Neural crest cell (in vitro differentiated cells): ENCODE results near the gene PAOX. TPM values are rescaled to one million over a fixed set of nuclear protein-coding genes. Genes with fewer than 3 reads are reported as not detected.
A peak's percentile ranks its signal among the peaks of the same experiment; 100 is the strongest.

Experiments used
- DNase-seq: peaks from one replicate; pipeline ENCODE4 v3.0.0; 2021; ENCODE audit warnings: low read depth, mixed read lengths, low spot score
- H3K27ac Mint-ChIP-seq: one replicate; pipeline ENCODE4 v1.8.0; 2021; ENCODE audit warnings: mild to moderate bottlenecking, mixed read lengths; ENCODE audit not compliant: unreplicated experiment
- H3K27me3 Mint-ChIP-seq: 2 replicates; pipeline ENCODE4 v1.8.0; 2021; ENCODE audit warnings: low read depth, mild to moderate bottlenecking, mixed read lengths
- H3K36me3 Mint-ChIP-seq: 2 replicates; pipeline ENCODE4 v1.8.0; 2021; ENCODE audit warnings: low read depth, mild to moderate bottlenecking, mixed read lengths
- H3K4me1 Mint-ChIP-seq: 2 replicates; pipeline ENCODE4 v1.8.0; 2021; ENCODE audit warnings: mixed read lengths
- H3K4me3 Mint-ChIP-seq: one replicate; pipeline ENCODE4 v1.8.0; 2021; ENCODE audit warnings: mild to moderate bottlenecking, mixed read lengths
- H3K9me3 Mint-ChIP-seq: 2 replicates; pipeline ENCODE4 v1.8.0; 2021; ENCODE audit warnings: mixed read lengths
- total RNA-seq: library from RNA; stranded (reverse); gene quantifications from 2 replicates; pipeline ENCODE4 v1.2.1, GENCODE V29; 2021
- TF ChIP-seq, protein P1 (sequence below): fragments of 200-600 bp; sonication (generic); conservative IDR thresholded peaks from 2 replicates; pipeline ENCODE4 v1.5.0; 2021; ENCODE audit warnings: antibody characterized with exemption, mild to moderate bottlenecking

Gene PAOX
- total RNA-seq, 1 donor from 2014 or later = 9.7 TPM

DNA sequence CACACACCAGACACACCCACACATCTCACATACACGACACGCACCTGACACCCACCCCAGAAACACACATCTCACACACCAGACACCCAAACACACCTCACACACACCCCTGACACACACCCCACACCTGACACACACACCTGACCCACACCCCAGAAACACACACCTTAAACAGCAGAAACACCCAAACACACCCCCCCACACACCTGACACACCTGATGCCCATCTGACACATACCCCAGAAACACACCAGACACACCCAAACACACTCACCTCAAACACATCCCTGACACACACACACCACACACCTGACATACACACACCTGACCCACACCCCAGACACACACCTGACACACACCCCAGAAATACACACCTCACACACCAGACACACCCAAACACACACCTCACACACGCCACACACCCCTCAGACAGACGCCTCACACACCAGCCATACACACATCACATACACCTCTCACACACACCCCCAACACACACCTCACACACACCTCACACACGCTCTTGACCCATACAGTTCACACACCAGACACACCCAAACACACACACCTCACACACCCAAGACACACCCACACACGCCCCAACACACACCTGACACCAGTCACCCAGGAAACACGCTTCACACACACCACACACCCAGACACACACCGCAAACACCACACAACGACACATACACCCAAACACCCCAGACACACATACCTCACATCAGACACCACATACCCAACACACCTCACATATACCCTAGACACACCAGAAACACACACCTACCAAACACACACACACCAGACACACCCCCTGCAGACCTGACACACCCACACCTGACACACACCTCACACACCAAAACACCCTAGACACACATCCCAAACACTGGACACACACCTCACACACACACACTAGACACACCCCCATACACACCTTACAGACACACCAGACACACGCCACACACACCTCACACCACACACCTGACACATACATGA is 40.7 kb upstream of the PAOX start:
- peaks cover 38% of the 10 kb centered on the region for H3K27me3 Mint-ChIP-seq
- peaks cover 3% of the 10 kb centered on the region for H3K4me1 Mint-ChIP-seq
- no peak for DNase-seq

DNA sequence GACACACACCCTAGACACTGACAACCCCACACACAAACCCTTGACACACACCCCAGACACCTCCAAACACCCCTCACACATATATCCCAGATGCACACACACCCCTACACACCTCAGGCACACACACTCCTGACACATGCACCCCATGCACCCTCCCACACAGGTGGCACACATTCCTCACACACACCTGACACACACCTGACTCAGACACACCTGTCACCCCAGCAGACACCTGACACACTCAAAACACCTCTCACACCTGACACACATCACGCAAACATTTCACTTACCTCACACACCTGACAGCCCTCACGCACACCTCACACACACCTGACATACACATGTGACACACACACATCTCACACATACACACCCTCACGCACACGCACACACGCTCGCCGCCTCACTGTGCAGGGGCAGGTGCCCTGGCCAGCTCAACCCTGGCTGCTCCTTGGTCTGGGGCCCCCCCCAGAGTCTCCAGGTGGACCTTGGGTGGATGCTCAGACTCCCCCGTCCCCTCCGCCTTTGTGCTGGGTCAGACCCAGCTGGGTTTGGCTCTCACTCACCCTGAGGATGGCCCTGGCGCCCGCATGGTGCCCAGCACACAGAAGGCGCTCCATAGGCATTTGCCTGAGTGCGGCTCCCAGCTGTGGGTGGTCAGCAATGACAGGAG is 39.2 kb upstream of the PAOX start:
- DNase-seq = no peak
- Mint-ChIP-seq H3K4me3 (no peak overlapping the region), H3K4me1 (peaks cover 2% of the 10 kb centered on the region), H3K36me3 (no peaks in the 10 kb centered on the region), H3K9me3 (peaks cover 6% of the 10 kb centered on the region), H3K27me3 (peaks cover 31% of the 10 kb centered on the region), H3K27ac (no peak overlapping the region)
- TF ChIP-seq, protein P1, sequence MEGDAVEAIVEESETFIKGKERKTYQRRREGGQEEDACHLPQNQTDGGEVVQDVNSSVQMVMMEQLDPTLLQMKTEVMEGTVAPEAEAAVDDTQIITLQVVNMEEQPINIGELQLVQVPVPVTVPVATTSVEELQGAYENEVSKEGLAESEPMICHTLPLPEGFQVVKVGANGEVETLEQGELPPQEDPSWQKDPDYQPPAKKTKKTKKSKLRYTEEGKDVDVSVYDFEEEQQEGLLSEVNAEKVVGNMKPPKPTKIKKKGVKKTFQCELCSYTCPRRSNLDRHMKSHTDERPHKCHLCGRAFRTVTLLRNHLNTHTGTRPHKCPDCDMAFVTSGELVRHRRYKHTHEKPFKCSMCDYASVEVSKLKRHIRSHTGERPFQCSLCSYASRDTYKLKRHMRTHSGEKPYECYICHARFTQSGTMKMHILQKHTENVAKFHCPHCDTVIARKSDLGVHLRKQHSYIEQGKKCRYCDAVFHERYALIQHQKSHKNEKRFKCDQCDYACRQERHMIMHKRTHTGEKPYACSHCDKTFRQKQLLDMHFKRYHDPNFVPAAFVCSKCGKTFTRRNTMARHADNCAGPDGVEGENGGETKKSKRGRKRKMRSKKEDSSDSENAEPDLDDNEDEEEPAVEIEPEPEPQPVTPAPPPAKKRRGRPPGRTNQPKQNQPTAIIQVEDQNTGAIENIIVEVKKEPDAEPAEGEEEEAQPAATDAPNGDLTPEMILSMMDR = no peak

More for the DNA sequence above, 40.7 kb upstream of the PAOX start:
- H3K27ac Mint-ChIP-seq = no peak overlapping the region
- H3K4me3 Mint-ChIP-seq = no peak overlapping the region
- H3K9me3 Mint-ChIP-seq = peaks cover 6% of the 10 kb centered on the region
- TF ChIP-seq, protein P1 = no peak
- H3K36me3 Mint-ChIP-seq = no peaks in the 10 kb centered on the region

DNA sequence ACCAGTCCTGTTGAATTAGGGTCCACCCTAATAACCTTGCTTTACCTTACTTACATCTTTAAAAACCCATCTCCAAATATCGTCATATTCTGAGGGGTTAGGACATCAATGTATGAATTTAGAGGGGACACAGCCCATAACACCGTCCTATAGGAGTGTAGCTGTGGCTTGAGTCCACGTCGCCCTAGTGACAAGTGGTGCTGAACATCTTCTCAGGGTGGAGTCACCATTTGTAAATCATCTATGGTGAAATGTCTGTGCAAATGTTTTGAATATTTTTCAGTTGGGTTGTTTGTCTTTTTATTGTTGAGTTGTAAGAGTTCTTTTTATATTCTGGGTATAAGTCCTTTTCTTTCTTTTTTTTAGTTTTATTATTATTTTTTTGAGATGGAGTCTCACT is 37.1 kb upstream of the PAOX start:
- TF ChIP-seq, protein P1 = no peak
- H3K4me3 Mint-ChIP-seq = peak overlapping the region; percentile 28
- DNase-seq = no peak
- H3K36me3 Mint-ChIP-seq = no peaks in the 10 kb centered on the region
- no peak overlapping the region for H3K27ac Mint-ChIP-seq
- peaks cover 6% of the 10 kb centered on the region for H3K9me3 Mint-ChIP-seq
- H3K4me1 Mint-ChIP-seq = peaks cover 4% of the 10 kb centered on the region
- peaks cover 28% of the 10 kb centered on the region for H3K27me3 Mint-ChIP-seq

DNA sequence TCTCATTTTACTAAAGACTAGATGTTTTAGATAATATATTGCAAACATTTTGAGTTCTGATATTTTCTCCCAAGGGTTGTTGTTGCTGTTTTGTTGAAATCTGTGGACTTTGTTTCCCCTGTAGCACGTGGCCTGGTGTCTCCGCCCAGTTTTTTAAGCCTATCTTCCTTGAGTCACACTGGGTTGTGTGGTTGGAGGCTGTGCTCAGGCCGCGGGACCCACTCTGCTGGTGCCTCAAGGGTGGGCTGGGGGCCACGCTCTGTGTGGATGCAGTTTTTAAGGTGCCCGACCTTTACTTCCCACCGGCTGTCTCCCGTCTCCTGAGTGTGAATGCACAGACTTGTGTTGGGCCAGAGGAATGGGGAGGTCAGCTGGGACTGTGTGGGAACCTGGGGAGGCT is 36.1 kb upstream of the PAOX start:
- no peak for DNase-seq
- peaks cover 6% of the 10 kb centered on the region for H3K9me3 Mint-ChIP-seq
- no peak overlapping the region for H3K4me3 Mint-ChIP-seq
- peaks cover 4% of the 10 kb centered on the region for H3K4me1 Mint-ChIP-seq
- H3K27ac Mint-ChIP-seq = no peak overlapping the region
- no peaks in the 10 kb centered on the region for H3K36me3 Mint-ChIP-seq
- TF ChIP-seq, protein P1 = no peak
- H3K27me3 Mint-ChIP-seq = peaks cover 28% of the 10 kb centered on the region

DNA sequence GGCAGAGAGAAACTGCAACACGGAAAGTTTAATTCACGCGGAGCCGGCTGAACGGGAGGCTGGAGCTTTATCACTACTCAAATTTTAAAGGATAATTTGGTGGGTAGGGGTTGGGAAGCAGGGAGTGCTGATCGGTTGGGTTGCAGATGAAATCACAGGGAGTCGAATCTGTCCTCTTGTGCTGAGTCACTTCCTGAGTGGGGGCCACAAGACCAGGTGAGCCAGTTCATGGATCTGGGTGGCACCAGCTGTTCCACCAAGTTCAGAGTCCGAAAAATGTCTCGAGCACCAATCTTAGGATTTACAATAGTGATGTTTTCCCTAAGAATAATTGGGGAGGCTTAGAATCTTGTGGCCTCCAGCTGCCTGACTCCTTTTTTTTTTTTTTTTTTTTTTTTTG is 35.5 kb upstream of the PAOX start:
- DNase-seq = no peak
- Mint-ChIP-seq H3K4me3 (no peak overlapping the region), H3K36me3 (no peaks in the 10 kb centered on the region), H3K4me1 (peaks cover 4% of the 10 kb centered on the region), H3K27me3 (peaks cover 28% of the 10 kb centered on the region), H3K27ac (no peak overlapping the region), H3K9me3 (peaks cover 6% of the 10 kb centered on the region)
- TF ChIP-seq, protein P1 = no peak
